Hematopoietic multipotent progenitor cell treated with erythropoietin and hydrocortisone succinate and interleukin-3 and kit ligand, for 17 days (in vitro differentiated cells): ENCODE results near the gene FBXO5.
"Not testable (repeated sequence)": the region's sequence is repeated elsewhere in the genome, so short reads cannot be mapped to it uniquely, and the experiment has no call there.

Source experiments
- DNase-seq: peaks from one replicate; pipeline ENCODE4 v3.0.0-alpha.2; 2015; ENCODE audit warnings: low spot score

The FBXO5 gene

GRCh38 chr6:152993431-152993830 lies 10.6 kb upstream of the FBXO5 start:
- no peak for DNase-seq

- no peak for DNase-seq
These were observed 4.1 kb upstream of the FBXO5 start for GRCh38 chr6:152986978-152987377.

- DNase-seq = not testable (repeated sequence)
These were observed 2.5 kb upstream of the FBXO5 start for GRCh38 chr6:152985300-152985699.

GRCh38 chr6:152984513-152984872 lies 1.7 kb upstream of the FBXO5 start:
- DNase-seq = no peak

GRCh38 chr6:152983637-152984512 lies 1.0 kb upstream of the FBXO5 start:
- DNase-seq = peak; percentile 76

- peak; percentile 34 for DNase-seq
These were observed 595 bp downstream of the FBXO5 start for GRCh38 chr6:152981989-152982903.

GRCh38 chr6:152981219-152981618 lies 1.6 kb downstream of the FBXO5 start:
- DNase-seq = peak; percentile 10

- peak; percentile 20 for DNase-seq
These were observed 2.2 kb downstream of the FBXO5 start for GRCh38 chr6:152980656-152981055.

GRCh38 chr6:152979116-152979515 lies 3.7 kb downstream of the FBXO5 start:
- DNase-seq = no peak

- no peak for DNase-seq
These were observed 4.8 kb downstream of the FBXO5 start for GRCh38 chr6:152978058-152978457.

GRCh38 chr6:152977556-152977955 lies 5.3 kb downstream of the FBXO5 start:
- no peak for DNase-seq

- no peak for DNase-seq
These were observed 6.1 kb downstream of the FBXO5 start for GRCh38 chr6:152976749-152977148.

- no peak for DNase-seq
These were observed 7.5 kb downstream of the FBXO5 start for GRCh38 chr6:152975204-152975915.

- no peak for DNase-seq
These were observed 8.9 kb downstream of the FBXO5 start for GRCh38 chr6:152973916-152974315.

GRCh38 chr6:152969688-152970418 lies 13.0 kb downstream of the FBXO5 start:
- no peak for DNase-seq

- not testable (repeated sequence) for DNase-seq
These were observed 16.5 kb downstream of the FBXO5 start for GRCh38 chr6:152966168-152966894.

- DNase-seq = no peak
These were observed 23.5 kb downstream of the FBXO5 start for GRCh38 chr6:152959333-152959732.

GRCh38 chr6:152957796-152958195 lies 25.0 kb downstream of the FBXO5 start:
- no peak for DNase-seq

GRCh38 chr6:152954443-152954842 lies 28.4 kb downstream of the FBXO5 start:
- no peak for DNase-seq

- no peak for DNase-seq
These were observed 29.9 kb downstream of the FBXO5 start for GRCh38 chr6:152952866-152953509.
